ENCODE data around the gene EIF6.
"Not testable (repeated sequence)": the region's sequence is repeated elsewhere in the genome, so short reads cannot be mapped to it uniquely, and the experiment has no call there.

The EIF6 gene

GRCh38 chr20:35277531-35278395 lies 6.8 kb downstream of the EIF6 start, which contains the start of gene MMP24OS:
Gene MMP24OS (minus strand): TSS chr20:35278122. CDS start chr20:35277929, 193 bp downstream.
- DNase-seq (ENCODE audit: low spot score), result peak; percentile 94

- DNase-seq (ENCODE audit: low spot score), result no peak
These were observed 7.4 kb downstream of the EIF6 start for GRCh38 chr20:35277127-35277526.

GRCh38 chr20:35276408-35276807 lies 8.2 kb downstream of the EIF6 start:
- DNase-seq (ENCODE audit: low spot score), result no peak

- DNase-seq (ENCODE audit: low spot score), result no peak
These were observed 8.8 kb downstream of the EIF6 start for GRCh38 chr20:35275741-35276251.

GRCh38 chr20:35274172-35275092 lies 10.1 kb downstream of the EIF6 start:
- DNase-seq (ENCODE audit: low spot score), result no peak

- DNase-seq (ENCODE audit: low spot score), result no peak
These were observed 11.0 kb downstream of the EIF6 start for GRCh38 chr20:35273449-35274171.

- DNase-seq (ENCODE audit: low spot score), result no peak
These were observed 12.7 kb downstream of the EIF6 start for GRCh38 chr20:35271904-35272303.

GRCh38 chr20:35271073-35271882 lies 13.3 kb downstream of the EIF6 start:
- no peak for DNase-seq (ENCODE audit: low spot score)

GRCh38 chr20:35270021-35270902 lies 14.3 kb downstream of the EIF6 start:
- no peak for DNase-seq (ENCODE audit: low spot score)

GRCh38 chr20:35269055-35269781 lies 15.4 kb downstream of the EIF6 start:
- DNase-seq (ENCODE audit: low spot score), result peak; percentile 55

- DNase-seq (ENCODE audit: low spot score), result no peak
These were observed 17.5 kb downstream of the EIF6 start for GRCh38 chr20:35267092-35267491.

- peak; percentile 68 for DNase-seq (ENCODE audit: low spot score)
These were observed 19.8 kb downstream of the EIF6 start for GRCh38 chr20:35264755-35265154.

- no peak for DNase-seq (ENCODE audit: low spot score)
These were observed 20.8 kb downstream of the EIF6 start for GRCh38 chr20:35263532-35264341.

- DNase-seq (ENCODE audit: low spot score), result peak; percentile 81
These were observed 21.6 kb downstream of the EIF6 start for GRCh38 chr20:35262731-35263531.

- DNase-seq (ENCODE audit: low spot score), result not testable (repeated sequence)
These were observed 22.3 kb downstream of the EIF6 start for GRCh38 chr20:35262321-35262720.

GRCh38 chr20:35260426-35260825 lies 24.1 kb downstream of the EIF6 start:
- DNase-seq (ENCODE audit: low spot score), result no peak

- DNase-seq (ENCODE audit: low spot score), result no peak
These were observed 27.2 kb downstream of the EIF6 start for GRCh38 chr20:35257175-35257909.

Data from SW480 (cell line).